NCI-H146 (cell line): Measurements from ENCODE around the gene FUT9.

Experiments used
- DNase-seq: peaks from one replicate; lab custom pipeline; 2025; lab: John Stamatoyannopoulos, UW

The FUT9 gene

GRCh38 chr6:96015518-96016333 is at the start of gene FUT9:
Gene FUT9 (plus strand): TSS chr6:96015974. CDS start chr6:96203156, 187,182 bp downstream.
- peak; percentile 70 for DNase-seq

GRCh38 chr6:95967594-95967993 is 48.2 kb upstream of the FUT9 start:
- no peak for DNase-seq

DNA sequence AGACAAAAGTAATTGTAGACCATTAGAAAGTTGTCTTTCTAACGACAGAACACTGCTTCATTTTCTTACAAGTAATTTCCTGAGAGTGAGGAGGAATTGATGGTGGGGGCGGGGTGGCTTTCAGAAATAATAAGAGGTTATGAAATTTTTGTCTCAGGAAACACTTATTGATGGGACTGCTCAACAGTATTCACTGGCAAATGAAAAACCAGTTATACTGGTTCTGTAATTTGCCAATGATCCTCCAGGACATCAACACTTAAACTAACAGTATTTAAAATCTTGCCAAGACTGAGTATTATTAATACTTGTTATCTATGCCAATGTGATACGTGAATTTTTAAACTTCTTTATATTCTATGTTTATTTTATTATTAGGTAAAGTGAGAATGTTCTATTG is 41.8 kb upstream of the FUT9 start:
- no peak for DNase-seq

GRCh38 chr6:95978230-95978629 is 37.5 kb upstream of the FUT9 start:
- no peak for DNase-seq

GRCh38 chr6:95991906-95992305 is 23.9 kb upstream of the FUT9 start:
- DNase-seq: no peak

- DNase-seq: no peak
These were observed 21.6 kb upstream of the FUT9 start for GRCh38 chr6:95994151-95994550.

- no peak for DNase-seq
These were observed 17.6 kb upstream of the FUT9 start for GRCh38 chr6:95998133-95998532.

DNA sequence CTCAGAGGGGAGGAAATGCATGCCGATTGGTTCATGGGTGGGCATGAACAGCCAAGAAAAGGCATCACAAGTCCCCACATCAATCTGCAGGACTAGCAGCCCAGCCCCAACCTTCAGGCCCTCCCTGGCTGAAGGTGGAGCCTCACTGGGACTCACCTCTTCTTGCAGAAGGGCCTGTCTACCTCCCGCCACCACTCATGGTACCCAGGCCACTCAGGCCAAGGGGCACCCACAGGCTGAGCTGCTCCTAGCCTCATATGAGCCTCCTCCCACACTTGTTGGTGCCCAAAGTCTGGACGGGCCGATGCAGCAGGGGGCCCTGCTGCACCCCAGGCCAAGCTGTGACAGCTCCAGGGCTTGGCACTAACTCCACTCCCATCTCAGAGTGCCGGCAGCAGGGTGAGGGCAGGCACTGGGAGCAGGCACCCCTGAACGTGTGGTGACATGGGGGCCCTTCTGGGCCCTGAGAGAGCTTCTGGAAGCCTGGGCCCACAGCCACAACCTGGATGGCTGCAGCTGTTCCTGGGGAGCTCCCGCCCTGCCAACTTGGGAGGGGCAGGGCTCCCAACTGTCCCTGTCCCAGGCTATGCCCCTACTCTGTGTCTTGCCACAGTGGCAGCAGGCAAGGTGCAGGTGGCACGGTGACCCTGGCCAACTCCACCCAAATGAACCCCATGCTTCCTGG is 13.7 kb upstream of the FUT9 start:
- no peak for DNase-seq

DNA sequence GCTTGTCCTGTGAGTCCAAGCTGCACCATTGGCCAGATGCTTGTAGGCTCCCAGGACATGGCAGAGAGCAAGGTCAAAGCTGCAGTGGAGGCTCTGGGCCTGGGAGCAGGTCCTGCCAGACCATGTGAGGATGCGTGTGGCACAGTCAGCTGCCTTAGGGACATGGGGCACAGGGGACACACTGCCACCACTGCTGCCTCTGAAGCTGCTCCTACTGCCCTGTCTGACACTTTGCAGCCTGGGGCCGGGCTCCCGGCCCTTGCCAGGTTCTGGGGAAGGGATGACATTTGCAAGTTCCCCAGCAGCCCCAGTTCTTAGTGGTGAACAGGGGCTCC is 13.2 kb upstream of the FUT9 start:
- no peak for DNase-seq

DNA sequence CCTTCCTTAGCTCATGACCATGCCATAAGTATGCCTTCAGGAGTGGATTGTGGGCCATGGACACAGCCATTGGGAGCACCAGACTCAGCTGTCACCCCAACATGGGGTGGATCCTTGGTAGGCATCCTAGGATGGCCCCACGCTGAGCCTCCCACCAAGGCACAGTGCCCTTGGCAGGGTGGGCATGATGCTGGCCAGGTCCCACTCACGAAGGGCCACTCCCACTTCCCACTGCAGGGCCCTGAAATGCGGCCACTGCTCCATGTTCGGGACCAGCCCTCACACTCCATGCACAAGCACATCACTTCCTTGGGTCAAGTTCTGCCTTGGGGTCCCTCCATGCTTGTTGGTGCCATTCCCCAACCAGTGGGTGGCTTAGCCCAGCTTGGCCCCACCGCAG is 12.9 kb upstream of the FUT9 start:
- DNase-seq: no peak

DNA sequence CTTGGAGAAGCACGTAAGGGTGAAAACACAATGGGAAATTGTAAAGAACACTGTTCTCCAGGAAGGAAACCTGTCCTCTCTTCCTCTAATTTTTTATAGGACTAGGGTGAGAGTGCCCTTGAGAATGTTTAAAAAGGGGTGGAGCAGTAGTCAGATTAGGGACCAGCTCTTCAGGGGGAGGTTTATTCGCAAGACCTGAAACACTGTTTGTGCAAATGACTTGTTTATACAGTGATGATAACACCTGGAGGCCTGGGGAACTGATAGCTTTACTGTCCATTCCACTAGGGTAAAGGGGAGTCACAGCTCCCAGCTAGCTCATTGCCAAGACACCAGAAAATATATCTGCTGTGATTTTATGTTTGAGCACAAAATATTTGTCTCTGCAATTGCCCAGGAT is 8.1 kb upstream of the FUT9 start:
- DNase-seq: no peak

DNA sequence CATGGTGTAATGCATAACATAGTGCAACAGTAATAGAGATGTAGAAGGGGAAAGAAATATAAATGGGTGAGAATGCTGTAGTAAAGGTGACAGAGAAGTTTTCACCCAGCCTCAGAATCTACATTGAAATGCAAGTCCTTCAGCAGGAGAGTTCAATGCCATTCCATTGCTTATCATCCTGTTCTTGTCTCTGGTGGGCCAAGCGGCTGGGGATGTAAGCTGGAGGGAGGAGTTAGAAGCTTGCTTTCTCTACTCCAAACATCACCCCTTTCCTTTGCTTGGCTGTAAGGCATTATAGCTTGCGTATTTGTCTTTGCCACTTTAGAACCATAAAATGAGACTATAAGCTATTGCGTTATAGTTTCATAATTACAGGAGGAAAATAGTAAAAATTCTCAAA is 2.2 kb upstream of the FUT9 start:
- DNase-seq: no peak

GRCh38 chr6:96014846-96015517 is 792 bp upstream of the FUT9 start:
- DNase-seq: no peak

- peak; percentile 11 for DNase-seq
These were observed 728 bp downstream of the FUT9 start for GRCh38 chr6:96016334-96017069.

DNA sequence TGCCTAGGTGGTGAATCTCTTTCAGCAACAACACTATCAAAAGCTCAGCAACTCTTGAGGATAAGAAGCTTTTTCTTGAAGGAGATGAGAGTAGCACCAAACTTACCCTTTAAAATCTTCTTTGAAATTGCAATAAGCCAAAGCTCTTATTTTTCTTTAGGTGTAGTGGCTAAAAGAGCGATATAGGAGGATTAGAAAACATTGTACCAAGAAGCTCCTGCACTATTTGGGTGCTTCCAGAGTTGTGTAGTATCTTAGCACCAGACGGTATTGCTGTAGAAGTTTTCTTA is 1.2 kb downstream of the FUT9 start:
- DNase-seq: no peak

- no peak for DNase-seq
These were observed 6.5 kb downstream of the FUT9 start for GRCh38 chr6:96022225-96022624.

DNA sequence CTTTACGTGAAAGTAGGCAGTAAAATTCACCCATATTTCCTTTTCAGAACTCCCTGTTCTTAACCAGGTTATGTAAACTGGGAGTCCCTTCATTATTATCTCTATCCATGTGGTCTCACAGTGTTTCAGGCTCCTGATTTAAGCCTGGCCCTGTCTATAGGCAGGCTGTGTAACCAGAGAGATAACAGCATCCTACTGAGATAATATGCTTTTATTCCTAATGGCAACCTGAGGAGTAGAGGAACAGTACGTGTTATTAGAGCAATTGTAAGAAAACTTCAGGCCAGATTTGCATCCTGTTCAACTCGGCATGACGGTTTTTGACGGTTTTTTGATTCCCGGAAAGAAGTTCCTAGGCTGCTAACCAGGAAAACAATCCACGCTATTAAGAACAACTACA is 16.9 kb downstream of the FUT9 start:
- DNase-seq: peak; percentile 60

- no peak for DNase-seq
These were observed 35.8 kb downstream of the FUT9 start for GRCh38 chr6:96051555-96051954.

- DNase-seq: no peak
These were observed 42.3 kb downstream of the FUT9 start for GRCh38 chr6:96058082-96058481.

- DNase-seq: no peak
These were observed 43.8 kb downstream of the FUT9 start for GRCh38 chr6:96059586-96059985.

- DNase-seq: no peak
These were observed 44.5 kb downstream of the FUT9 start for GRCh38 chr6:96060249-96060648.

DNA sequence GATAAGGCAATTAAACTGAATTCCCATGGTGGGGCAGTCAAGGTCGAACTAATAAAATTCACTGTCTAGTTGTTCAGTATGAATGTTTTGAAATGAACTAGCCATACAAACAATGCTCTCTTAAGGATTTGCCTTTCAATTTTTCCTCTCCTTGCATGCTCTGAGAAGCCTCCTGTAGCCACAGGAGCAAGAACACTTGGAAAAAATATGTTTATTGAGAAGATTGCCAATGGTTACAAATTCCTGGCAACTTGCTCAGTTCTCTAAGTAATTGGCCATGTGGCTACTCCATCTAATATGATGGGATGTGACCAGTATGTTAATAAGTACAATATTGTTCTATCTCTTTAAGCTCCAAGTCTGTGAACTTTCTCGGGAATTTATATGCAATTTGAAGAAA is 49.4 kb downstream of the FUT9 start:
- no peak for DNase-seq

DNA sequence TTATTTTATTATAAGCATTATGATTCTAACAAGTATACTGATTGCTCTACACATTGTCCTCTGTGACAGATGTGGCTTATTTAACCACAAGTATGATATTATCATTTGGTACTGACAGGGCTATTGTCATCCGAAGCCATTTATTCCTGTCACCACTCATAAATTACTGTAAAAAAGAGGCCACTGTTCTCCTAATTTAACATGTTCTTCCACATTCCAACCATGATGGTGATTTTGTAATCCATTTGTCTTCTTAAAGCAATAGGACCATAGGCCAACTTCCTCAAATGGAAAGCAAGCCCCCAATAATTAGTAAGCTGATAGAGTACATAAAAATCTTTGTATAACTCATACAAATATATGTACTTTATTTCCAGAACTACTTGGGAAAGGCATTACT is 50.6 kb downstream of the FUT9 start:
- no peak for DNase-seq
